Coronary artery (tissue), 2 donors: ENCODE results near the gene SELENON.

ENCODE experiments used
- DNase-seq: peaks from one replicate; pipeline ENCODE4 v3.0.0-alpha.2; 2017; ENCODE audit warnings: low spot score
- H3K27ac ChIP-seq, 2 donors: fragments of 200-600 bp; sonication (generic); one replicate each; pipeline ENCODE4 v1.5.1; 2016 to 2019
- H3K4me3 ChIP-seq: fragments of 200-600 bp; sonication (generic); 2 replicates; pipeline ENCODE4 v1.5.1; 2016; ENCODE audit warnings: mild to moderate bottlenecking, moderate library complexity
- TF ChIP-seq, protein P1 (sequence below): fragments of 200-600 bp; sonication (generic); IDR thresholded peaks from one replicate; pipeline ENCODE4 v1.5.1; 2019; ENCODE audit warnings: antibody characterized with exemption

Gene SELENON

DNA sequence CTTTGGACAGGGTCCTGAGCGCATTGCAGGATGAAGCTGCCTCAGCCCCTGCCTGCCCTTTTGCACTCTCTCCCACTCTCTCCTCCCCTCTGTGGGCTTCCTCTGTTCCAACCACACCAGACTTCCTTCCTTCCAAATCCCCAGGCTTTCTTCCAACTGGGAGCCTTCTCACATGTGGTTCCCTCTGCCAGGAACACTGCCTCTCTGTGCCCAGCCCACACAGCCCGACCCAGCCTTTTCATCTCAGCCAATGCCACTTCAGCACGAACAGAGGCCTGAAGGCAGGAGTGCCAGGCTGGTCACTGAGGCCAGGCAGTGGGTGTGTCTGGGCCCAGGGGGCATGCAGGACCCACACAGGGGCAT lies 5.9 kb downstream of the SELENON start:
- TF ChIP-seq, protein P1, sequence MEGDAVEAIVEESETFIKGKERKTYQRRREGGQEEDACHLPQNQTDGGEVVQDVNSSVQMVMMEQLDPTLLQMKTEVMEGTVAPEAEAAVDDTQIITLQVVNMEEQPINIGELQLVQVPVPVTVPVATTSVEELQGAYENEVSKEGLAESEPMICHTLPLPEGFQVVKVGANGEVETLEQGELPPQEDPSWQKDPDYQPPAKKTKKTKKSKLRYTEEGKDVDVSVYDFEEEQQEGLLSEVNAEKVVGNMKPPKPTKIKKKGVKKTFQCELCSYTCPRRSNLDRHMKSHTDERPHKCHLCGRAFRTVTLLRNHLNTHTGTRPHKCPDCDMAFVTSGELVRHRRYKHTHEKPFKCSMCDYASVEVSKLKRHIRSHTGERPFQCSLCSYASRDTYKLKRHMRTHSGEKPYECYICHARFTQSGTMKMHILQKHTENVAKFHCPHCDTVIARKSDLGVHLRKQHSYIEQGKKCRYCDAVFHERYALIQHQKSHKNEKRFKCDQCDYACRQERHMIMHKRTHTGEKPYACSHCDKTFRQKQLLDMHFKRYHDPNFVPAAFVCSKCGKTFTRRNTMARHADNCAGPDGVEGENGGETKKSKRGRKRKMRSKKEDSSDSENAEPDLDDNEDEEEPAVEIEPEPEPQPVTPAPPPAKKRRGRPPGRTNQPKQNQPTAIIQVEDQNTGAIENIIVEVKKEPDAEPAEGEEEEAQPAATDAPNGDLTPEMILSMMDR, result no peak
- DNase-seq, result no peak
- peak overlapping the region; percentile 12 to 83 for H3K27ac ChIP-seq
- no peak overlapping the region for H3K4me3 ChIP-seq

DNA sequence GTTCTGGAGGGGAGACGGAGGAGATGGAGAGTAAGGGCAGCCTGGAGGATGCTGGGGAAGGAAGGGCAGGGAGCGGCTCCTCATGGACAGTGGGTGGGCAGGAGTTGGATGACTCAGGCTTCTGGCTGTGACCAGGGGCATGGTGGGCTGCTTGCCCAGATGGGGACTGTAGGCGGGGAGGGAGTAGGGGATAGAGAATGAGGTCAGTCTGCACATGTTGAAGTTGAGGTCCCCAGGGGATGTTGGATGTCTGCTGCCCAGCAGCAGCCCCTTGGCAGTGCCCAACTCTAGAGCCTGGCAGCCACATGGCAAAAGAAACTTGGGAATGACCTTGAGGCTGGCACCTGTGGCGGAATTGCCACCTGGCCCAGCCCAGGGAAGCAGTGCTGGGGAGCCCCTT lies 6.4 kb downstream of the SELENON start:
- peak overlapping the region; percentile 12 to 83 for H3K27ac ChIP-seq
- H3K4me3 ChIP-seq, result no peak overlapping the region
- TF ChIP-seq, protein P1, result no peak
- peak; percentile 80 for DNase-seq

DNA sequence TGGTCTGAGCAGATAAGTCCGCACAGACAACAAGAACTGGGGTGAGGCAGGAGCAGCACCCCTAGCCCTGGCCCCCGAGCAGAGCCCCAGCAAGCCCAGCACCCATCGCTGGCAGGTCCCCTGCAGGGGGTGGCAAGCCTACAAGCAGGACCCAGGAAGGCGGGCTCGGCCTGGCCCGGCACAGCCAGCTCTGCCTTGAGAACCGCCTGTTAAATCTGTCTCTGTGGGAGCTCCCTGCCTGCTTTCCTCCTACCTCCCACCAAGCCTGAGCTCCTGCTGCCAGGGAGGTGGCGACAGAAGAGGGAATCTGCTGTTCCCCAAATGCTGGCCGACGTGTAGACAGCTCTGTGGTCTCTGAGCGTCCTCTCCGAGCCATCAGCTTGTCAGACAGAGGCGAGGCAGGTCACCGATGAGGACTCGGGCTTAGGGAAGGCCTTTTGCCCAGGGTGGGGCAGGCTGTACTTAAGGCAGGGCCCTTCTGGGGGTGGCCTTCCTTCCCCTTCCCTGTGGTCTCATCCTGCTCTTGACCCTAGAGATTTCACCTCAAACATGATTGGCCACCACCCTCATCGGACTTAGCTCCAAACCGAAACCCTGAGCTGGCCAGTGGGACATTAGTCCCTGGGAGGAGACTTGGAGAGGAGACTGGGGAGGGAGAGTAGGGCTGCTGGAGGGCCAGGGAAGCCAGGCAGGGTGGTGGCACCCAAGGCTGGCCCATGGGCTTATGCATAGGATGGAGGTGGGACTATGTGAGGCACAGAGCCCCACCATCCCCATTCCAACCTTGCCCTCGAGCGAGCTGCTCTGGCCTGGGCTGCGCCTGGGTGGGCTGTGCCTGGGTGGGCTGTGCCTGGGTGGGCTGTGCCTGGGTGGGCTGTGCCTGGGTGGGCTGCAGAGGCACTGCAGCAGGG lies 7.7 kb downstream of the SELENON start:
- no peak for DNase-seq
- Histone ChIP-seq H3K4me3 (no peak overlapping the region), H3K27ac (peak overlapping the region in 1 of 2 donors; percentile 44)
- TF ChIP-seq, protein P1, result no peak

DNA sequence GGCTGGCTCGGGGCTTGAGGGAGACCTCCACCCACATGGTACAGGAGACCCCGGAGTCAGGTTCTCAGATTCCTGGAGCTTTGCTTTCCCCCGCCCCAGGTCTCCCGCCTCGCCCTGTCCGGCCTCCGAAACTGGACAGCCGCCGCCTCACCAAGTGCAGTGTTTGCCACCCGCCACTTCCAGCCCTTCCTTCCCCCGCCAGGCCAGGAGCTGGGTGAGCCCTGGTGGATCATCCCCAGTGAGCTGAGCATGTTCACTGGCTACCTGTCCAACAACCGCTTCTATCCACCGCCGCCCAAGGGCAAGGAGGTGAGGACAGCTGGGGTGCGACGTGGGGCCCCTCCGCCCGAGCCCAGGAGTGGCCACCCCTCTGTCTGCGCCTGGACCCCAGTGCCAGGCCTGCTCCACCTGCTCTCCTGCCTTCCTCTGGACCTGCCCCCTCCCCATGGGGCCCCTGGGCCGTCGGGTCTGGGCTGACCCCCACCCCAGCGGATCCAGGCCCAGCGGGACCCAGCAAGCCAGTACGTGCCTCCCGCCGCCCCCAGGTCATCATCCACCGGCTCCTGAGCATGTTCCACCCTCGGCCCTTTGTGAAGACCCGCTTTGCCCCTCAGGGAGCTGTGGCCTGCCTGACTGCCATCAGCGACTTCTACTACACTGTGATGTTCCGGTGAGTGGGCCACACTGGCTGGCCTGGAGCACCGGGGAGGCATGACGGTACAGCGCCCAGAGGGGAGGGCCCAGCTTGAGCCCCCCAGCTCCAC lies 8.7 kb downstream of the SELENON start:
- Histone ChIP-seq H3K4me3 (no peak overlapping the region), H3K27ac (peak overlapping the region in 1 of 2 donors; percentile 44)
- no peak for DNase-seq
- TF ChIP-seq, protein P1, result no peak

DNA sequence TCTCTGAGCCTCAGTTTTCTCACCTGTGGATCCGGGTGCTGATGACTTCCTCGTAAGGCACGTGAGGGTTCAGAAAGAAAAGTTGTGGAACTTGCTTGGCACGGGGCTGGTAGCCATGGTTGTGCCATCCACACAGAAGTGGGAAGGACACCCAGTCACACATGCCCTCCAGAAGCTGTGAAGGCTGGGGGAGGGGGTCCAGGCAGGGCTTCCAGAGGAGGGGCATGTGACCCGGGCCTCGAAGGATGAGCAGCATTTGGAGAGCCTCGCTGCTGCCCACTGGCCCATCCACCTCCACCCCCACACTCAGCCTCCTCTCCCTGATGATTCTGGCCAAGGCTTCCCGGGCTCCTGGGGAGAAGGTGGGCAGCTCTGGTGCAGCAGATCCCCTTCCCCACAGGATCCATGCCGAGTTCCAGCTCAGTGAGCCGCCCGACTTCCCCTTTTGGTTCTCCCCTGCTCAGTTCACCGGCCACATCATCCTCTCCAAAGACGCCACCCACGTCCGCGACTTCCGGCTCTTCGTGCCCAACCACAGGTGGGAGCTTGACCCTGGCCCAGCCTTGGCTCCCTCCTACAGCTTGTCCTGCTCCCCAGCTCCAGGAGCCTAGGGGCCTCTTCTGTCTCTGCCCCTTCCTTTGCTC lies 9.4 kb downstream of the SELENON start:
- no peak for DNase-seq
- no peak overlapping the region for H3K4me3 ChIP-seq
- H3K27ac ChIP-seq, result no peak overlapping the region
- TF ChIP-seq, protein P1, result no peak

DNA sequence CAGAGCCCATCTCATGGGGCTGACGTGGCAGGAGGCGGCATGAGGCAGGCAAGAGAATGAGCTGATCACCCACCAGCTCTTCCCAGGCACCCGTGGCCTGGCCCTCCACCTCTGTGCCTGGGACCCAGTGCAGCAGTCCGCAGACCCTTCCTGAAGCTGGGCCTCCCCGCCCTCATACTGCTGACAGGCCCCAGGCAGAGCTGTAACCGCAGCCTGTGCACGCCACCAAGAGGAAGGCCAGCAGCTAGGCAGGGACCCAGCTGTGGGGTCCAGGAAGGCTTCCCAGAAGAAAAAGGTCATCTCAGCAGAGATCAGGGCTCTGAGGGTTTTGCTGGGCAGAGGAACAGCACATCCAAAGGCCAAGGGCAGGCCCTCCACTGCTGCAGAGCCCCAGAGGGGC lies 9.9 kb downstream of the SELENON start:
- TF ChIP-seq, protein P1, result no peak
- no peak overlapping the region for H3K4me3 ChIP-seq
- no peak overlapping the region for H3K27ac ChIP-seq
- DNase-seq, result no peak
